Coronary artery (tissue), 2 donors: ENCODE results near the gene GPATCH2L.

Experiments used
- DNase-seq: peaks from one replicate; pipeline ENCODE4 v3.0.0-alpha.2; 2017; ENCODE audit warnings: low spot score
- H3K27ac ChIP-seq, 2 donors: fragments of 200-600 bp; sonication (generic); one replicate each; pipeline ENCODE4 v1.5.1; 2016 to 2019
- H3K4me3 ChIP-seq: fragments of 200-600 bp; sonication (generic); 2 replicates; pipeline ENCODE4 v1.5.1; 2016; ENCODE audit warnings: mild to moderate bottlenecking, moderate library complexity
- TF ChIP-seq, protein P1 (sequence below): fragments of 200-600 bp; sonication (generic); IDR thresholded peaks from one replicate; pipeline ENCODE4 v1.5.1; 2019; ENCODE audit warnings: antibody characterized with exemption

The GPATCH2L gene

DNA sequence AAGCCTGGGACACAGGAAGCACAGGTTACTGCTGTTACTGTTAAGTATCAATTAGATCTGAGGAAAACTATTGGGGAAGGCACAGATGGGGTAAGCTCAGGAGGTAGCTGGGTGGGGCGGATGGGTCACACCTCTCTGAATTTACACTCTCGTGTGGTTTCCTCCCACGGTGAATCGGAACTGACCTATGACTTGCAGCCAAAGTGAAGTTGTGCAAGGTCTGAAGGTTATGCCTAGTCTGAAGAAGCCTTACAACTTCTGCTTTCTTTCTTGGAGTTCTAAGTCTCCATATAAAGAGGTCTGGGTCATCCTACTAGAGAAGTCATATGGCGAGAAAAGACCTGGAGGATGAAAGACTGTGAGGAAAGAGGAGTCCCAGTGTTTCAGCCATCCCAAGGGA lies 25.6 kb upstream of the GPATCH2L start:
- TF ChIP-seq, protein P1, sequence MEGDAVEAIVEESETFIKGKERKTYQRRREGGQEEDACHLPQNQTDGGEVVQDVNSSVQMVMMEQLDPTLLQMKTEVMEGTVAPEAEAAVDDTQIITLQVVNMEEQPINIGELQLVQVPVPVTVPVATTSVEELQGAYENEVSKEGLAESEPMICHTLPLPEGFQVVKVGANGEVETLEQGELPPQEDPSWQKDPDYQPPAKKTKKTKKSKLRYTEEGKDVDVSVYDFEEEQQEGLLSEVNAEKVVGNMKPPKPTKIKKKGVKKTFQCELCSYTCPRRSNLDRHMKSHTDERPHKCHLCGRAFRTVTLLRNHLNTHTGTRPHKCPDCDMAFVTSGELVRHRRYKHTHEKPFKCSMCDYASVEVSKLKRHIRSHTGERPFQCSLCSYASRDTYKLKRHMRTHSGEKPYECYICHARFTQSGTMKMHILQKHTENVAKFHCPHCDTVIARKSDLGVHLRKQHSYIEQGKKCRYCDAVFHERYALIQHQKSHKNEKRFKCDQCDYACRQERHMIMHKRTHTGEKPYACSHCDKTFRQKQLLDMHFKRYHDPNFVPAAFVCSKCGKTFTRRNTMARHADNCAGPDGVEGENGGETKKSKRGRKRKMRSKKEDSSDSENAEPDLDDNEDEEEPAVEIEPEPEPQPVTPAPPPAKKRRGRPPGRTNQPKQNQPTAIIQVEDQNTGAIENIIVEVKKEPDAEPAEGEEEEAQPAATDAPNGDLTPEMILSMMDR = no peak
- DNase-seq = no peak
- no peak overlapping the region for H3K4me3 ChIP-seq
- no peak overlapping the region for H3K27ac ChIP-seq

DNA sequence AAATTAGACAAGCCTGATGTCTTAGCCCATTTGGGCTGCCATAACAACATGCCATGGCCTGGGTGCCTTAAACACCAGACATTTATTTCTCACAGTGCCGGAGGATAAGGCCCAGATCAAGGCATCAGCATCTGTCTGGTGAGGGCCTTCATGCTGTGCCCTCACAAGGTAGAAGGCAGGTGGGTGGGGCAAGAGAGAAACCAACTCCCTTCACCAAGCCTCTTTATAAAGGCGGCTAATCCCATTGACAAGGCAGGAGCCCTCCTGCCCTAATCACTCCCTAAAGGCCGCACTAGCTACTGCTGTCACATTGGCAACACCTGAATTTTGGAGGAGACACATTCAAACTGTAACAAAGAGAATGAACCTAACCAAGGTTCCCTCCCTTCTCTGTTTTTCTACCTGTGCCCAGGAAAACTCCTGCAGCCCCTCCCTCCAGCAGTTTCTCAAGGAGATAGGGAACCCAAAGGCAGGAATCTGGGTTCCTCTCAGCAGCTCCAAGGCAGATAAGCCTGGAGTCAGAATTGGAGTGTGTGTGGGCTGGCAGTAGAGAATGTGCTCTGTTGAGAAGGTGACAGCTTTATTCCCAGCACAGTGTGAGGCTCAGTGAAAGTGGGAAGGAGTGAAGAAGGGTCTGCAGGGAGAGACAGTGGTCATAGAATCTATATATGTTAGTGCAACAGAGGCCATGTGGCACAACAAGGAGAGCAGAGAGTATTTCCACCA lies 21.7 kb upstream of the GPATCH2L start:
- TF ChIP-seq, protein P1 = no peak
- DNase-seq = peak; percentile 11
- Histone ChIP-seq H3K4me3 (no peak overlapping the region), H3K27ac (no peak overlapping the region)

DNA sequence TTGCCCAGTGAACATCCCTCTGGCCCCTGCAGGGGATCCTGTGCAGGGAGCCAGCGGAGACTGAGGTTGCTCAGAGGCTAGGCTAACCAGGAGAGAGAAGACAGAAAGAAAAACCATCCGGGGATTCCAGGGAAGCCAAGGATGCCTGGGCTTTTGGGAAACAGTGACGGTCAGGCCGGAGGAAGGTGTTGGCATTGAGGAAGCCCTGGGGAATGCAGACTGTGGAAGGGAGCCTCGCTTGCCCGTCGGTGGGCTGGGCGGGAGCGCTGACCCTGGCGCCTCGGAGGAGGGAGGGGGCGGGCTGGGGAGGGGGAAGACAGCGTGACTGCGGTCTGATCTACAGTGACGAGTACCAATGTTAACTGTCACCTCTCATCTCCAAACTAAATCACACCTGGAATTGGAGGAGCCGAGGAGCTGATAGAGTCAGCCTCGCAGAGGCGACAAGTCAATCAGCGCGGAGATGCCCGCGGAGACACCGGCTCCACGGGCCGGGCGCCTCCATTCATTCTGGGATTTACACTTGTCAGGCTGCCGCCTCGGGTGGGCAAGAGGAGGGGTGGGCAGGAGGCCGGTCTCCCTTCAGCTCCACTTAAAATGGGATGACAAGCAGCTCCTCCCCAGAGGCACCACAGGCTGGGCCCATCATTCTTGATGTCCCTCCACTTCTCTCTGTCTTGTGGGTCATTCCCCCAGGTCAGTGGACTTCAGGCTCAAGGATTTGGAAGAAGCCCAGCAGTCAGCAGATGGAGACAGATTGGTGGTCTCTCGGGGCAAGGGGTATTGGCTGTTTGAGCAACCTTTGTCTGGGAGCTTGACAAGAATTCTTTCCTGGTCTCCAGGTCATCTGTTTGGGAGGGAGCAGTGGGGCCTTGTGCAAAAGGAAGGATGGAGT lies 20.4 kb upstream of the GPATCH2L start:
- H3K4me3 ChIP-seq = no peak overlapping the region
- DNase-seq = peak; percentile 63
- no peak overlapping the region for H3K27ac ChIP-seq
- TF ChIP-seq, protein P1 = no peak

DNA sequence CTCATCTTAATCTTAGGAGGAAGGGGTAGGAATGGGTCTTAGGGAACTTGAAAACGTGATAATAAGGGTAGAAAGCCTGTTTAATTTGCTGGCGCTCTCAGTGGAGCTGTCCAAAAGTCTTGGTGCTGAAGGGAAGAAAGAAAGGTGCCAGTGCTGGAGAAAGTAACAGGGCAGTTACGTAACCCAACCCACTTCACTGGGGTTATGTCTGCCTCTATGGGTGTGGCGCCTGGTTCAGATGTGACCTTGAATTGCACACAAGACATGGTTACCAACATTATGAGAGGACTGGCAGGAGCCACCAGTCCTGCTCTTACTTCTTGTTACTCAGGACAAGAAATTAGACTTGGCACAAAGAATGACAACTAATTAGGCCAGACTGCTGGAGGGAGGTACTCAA lies 18.6 kb upstream of the GPATCH2L start:
- no peak overlapping the region for H3K27ac ChIP-seq
- DNase-seq = no peak
- TF ChIP-seq, protein P1 = no peak
- no peak overlapping the region for H3K4me3 ChIP-seq

DNA sequence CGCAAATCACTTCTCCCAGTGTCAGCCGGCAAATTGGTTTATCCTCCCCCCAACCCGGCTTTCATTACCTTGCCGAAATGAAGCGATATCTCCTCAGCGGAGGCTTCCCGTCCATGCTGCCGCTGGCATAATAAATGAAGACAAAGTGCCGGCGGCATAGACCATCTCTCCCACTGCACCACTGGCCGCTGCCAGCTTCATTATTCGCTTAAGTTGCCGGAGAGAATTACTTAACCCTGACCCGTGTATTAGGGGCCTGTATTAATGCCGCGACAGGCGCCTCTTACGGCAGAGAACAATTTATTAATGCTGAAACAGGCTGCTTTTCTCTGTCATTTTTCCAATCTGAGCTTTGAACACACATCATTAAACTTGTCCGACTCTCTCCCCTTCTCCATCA lies 17.5 kb upstream of the GPATCH2L start:
- no peak overlapping the region for H3K4me3 ChIP-seq
- DNase-seq = no peak
- TF ChIP-seq, protein P1 = no peak

DNA sequence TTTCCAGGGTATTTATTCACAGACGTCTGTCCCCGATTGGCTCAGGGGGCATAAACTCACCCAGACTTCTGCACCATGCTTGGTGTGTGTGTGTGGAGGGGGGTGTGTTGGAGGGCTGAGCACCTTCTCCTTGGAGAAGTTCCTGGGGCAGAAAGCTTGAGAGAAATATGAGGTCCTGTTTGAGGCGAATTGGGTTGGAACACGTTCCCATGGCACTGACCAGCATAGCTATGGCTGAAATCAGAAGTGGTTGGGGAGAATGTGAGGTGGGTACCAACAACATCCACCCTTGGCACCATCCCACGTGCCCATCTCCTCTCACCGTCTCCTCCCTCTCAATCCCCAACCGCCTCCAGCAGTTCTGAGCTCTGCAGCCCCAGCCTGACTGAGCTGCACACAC lies 16.0 kb upstream of the GPATCH2L start:
- TF ChIP-seq, protein P1 = no peak

More for the DNA sequence above, 17.5 kb upstream of the GPATCH2L start:
- H3K27ac ChIP-seq = no peak overlapping the region

More for the DNA sequence above, 16.0 kb upstream of the GPATCH2L start:
- Histone ChIP-seq H3K27ac (no peak overlapping the region), H3K4me3 (no peak overlapping the region)
- no peak for DNase-seq
